K562 (cell line): Measurements from ENCODE around the gene TMEM131L. TPM values are rescaled to one million over a fixed set of nuclear protein-coding genes. Genes with fewer than 3 reads are reported as not detected.

Experiments used
- C11orf30 ChIP-seq: fragments of 450-650 bp; IDR thresholded peaks from 2 replicates; pipeline ENCODE4 v1.6.1; 2016; ENCODE audit warnings: low read depth, mild to moderate bottlenecking
- GTF2A2 ChIP-seq: IDR thresholded peaks from 2 replicates; pipeline ENCODE4 v1.6.1; 2016; ENCODE audit warnings: mild to moderate bottlenecking, missing genetic modification characterization, missing compliant biosample characterization
- NRF1 ChIP-seq, 2 experiments: fragments of 450-650 bp; IDR thresholded peaks in 1 of 2; conservative IDR thresholded peaks in 1 of 2; 2 replicates each; pipeline ENCODE4 v1.6.1; 2014; ENCODE audit warnings: mild to moderate bottlenecking in 2 of 2
- RNF2 ChIP-seq: sonication (generic); IDR thresholded peaks from 2 replicates; pipeline ENCODE4 v1.6.1; 2016
- SAP30 ChIP-seq: fragments of 200-600 bp; sonication (generic); IDR thresholded peaks from 2 replicates; pipeline ENCODE4 v1.6.1; 2012; ENCODE audit warnings: borderline replicate concordance, low read depth, mild to moderate bottlenecking, moderate library complexity, low read length, control low read depth, inconsistent platforms; ENCODE audit not compliant: insufficient read depth, poor library complexity, severe bottlenecking
- SLC30A9 ChIP-seq: fragments of 250-450 bp; sonication (Bioruptor Pico); IDR thresholded peaks from 2 replicates; pipeline ENCODE4 v1.8.0; 2022; ENCODE audit warnings: mild to moderate bottlenecking, moderate library complexity
- SMARCA5 ChIP-seq: fragments of 450-650 bp; IDR thresholded peaks from 2 replicates; pipeline ENCODE4 v1.6.1; 2016
- SRSF1 ChIP-seq: fragments of 200-400 bp; formaldehyde crosslinking; IDR thresholded peaks from 2 replicates; pipeline ENCODE4 v1.6.1; 2017; ENCODE audit warnings: mild to moderate bottlenecking, low read depth, low read length, moderate library complexity
- TRIM28 ChIP-seq: fragments of 450-650 bp; IDR thresholded peaks from 2 replicates; pipeline ENCODE4 v1.6.1; 2017
- ZNF143 ChIP-seq: sonication (generic); formaldehyde crosslinking; IDR thresholded peaks from 2 replicates; pipeline ENCODE4 v1.9.0; 2022; ENCODE audit warnings: mild to moderate bottlenecking, missing genetic modification reagents
- ZNF695 ChIP-seq: fragments of 450-650 bp; formaldehyde crosslinking; IDR thresholded peaks from 2 replicates; pipeline ENCODE4 v1.4.0; 2020; ENCODE audit warnings: mild to moderate bottlenecking, moderate library complexity
- ZNF699 ChIP-seq: fragments of 250-450 bp; sonication (Bioruptor Pico); IDR thresholded peaks from 2 replicates; pipeline ENCODE4 v1.8.0; 2021; ENCODE audit warnings: mild to moderate bottlenecking, moderate library complexity; ENCODE audit not compliant: insufficient replicate concordance
- polyA plus RNA-seq, 8 experiments: library from polyadenylated mRNA; depleted of rRNA in 4 of 8; stranded (reverse) in 5 of 8; unstranded in 3 of 8; fragments of >200 nt; fragmentation: Nextera tagmentation in 2 of 8; fragmentation: Illumina TruSeq in 1 of 8; extraction: Ambion mirVana in 2 of 8; extraction: Trizol in 1 of 8; gene quantifications; 2 replicates each; pipeline versions ENCODE4 v1.2.1 to v1.2.3, GENCODE V29; 2011 to 2014; ENCODE audit warnings: inconsistent platforms in 1 of 8, missing spikeins in 1 of 8
- total RNA-seq, 7 experiments: library from RNA; depleted of rRNA in 6 of 7; stranded (reverse); fragments of >200 nt in 6 of 7; fragmentation: Illumina TruSeq in 2 of 7; extraction: Trizol in 2 of 7; gene quantifications; 2 replicates each; pipeline versions ENCODE4 v1.2.1 to v1.2.3, GENCODE V29; 2011 to 2021; ENCODE audit warnings: low replicate concordance in 1 of 7
- TF ChIP-seq, protein P1 (sequence below): fragments of 450-650 bp; formaldehyde crosslinking; IDR thresholded peaks from 2 replicates; pipeline ENCODE4 v1.4.0; 2020; ENCODE audit warnings: mild to moderate bottlenecking, moderate library complexity
- TF ChIP-seq, protein P2 (sequence below): fragments of 450-650 bp; IDR thresholded peaks from 2 replicates; pipeline ENCODE4 v1.6.1; 2016; ENCODE audit warnings: antibody characterized with exemption
- TF ChIP-seq, protein P3 (sequence below): fragments of 250-450 bp; sonication (Bioruptor Pico); IDR thresholded peaks from 2 replicates; pipeline ENCODE4 v1.4.0; 2020; ENCODE audit warnings: borderline replicate concordance
- TF ChIP-seq, protein P4 (sequence below): fragments of 250-450 bp; sonication (Bioruptor Pico); IDR thresholded peaks from 2 replicates; pipeline ENCODE4 v1.5.0; 2021; ENCODE audit warnings: mild to moderate bottlenecking, borderline replicate concordance
- TF ChIP-seq, protein P5 (sequence below): fragments of 450-650 bp; formaldehyde crosslinking; IDR thresholded peaks from 2 replicates; pipeline ENCODE4 v1.4.0; 2020; ENCODE audit warnings: mild to moderate bottlenecking, mixed read lengths
- TF ChIP-seq, protein P6 (sequence below): sonication (generic); formaldehyde crosslinking; IDR thresholded peaks from 2 replicates; pipeline ENCODE4 v1.8.0; 2022; ENCODE audit warnings: missing genetic modification reagents, mild to moderate bottlenecking, borderline replicate concordance

TMEM131L gene
- total and polyA plus RNA-seq, 9 of the 15 experiments (the other 6 are each of a cell fraction or from before 2014, with no cell fraction given), result 1.2 to 20.8 (median 12.9) TPM

DNA sequence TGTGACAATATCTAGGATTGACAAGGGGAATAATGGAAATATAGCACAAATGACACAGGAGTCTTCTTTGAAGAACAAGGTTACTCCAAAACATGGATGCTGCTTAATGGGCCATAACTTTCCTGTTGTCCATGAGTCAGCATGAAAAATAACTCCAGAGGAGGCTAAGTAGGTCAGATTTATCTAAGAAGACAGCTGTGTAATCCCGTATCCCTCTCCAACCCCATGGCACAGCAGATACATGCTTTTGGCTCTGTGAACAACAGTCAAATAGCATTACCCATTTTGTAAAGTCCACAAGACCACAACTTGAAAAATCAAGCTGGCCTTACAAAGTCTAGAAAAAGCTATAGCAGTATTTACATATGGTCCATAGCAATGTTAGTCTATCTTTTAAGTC lies 2.1 kb upstream of the TMEM131L start (continued):
- TF ChIP-seq C11orf30, result peak; percentile 98
- no peak for TF ChIP-seq ZNF699
- TF ChIP-seq, protein P1, sequence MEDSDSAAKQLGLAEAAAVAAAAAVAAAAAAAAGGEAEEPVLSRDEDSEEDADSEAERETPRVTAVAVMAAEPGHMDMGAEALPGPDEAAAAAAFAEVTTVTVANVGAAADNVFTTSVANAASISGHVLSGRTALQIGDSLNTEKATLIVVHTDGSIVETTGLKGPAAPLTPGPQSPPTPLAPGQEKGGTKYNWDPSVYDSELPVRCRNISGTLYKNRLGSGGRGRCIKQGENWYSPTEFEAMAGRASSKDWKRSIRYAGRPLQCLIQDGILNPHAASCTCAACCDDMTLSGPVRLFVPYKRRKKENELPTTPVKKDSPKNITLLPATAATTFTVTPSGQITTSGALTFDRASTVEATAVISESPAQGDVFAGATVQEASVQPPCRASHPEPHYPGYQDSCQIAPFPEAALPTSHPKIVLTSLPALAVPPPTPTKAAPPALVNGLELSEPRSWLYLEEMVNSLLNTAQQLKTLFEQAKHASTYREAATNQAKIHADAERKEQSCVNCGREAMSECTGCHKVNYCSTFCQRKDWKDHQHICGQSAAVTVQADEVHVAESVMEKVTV (CRISPR knock-in tag), result no peak
- no peak for TF ChIP-seq SMARCA5
- no peak for TF ChIP-seq ZNF695 (CRISPR knock-in tag)
- TF ChIP-seq GTF2A2, result no peak
- TF ChIP-seq, protein P2, sequence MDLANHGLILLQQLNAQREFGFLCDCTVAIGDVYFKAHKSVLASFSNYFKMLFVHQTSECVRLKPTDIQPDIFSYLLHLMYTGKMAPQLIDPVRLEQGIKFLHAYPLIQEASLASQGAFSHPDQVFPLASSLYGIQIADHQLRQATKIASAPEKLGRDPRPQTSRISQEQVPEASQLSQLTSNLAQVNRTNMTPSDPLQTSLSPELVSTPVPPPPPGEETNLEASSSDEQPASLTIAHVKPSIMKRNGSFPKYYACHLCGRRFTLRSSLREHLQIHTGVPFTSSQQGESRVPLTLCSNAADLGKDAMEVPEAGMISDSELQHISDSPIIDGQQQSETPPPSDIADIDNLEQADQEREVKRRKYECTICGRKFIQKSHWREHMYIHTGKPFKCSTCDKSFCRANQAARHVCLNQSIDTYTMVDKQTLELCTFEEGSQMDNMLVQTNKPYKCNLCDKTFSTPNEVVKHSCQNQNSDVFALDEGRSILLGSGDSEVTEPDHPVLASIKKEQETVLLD, result 0 out of 2 replicates have a peak, but pooled peaks have one; percentile 22
- no peak for TF ChIP-seq TRIM28
- TF ChIP-seq SRSF1, result no peak
- TF ChIP-seq, protein P3, sequence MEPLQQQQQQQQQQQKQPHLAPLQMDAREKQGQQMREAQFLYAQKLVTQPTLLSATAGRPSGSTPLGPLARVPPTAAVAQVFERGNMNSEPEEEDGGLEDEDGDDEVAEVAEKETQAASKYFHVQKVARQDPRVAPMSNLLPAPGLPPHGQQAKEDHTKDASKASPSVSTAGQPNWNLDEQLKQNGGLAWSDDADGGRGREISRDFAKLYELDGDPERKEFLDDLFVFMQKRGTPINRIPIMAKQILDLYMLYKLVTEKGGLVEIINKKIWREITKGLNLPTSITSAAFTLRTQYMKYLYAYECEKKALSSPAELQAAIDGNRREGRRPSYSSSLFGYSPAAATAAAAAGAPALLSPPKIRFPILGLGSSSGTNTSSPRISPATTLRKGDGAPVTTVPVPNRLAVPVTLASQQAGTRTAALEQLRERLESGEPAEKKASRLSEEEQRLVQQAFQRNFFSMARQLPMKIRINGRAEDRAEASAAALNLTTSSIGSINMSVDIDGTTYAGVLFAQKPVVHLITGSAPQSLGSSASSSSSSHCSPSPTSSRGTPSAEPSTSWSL, result no peak
- TF ChIP-seq, protein P4, sequence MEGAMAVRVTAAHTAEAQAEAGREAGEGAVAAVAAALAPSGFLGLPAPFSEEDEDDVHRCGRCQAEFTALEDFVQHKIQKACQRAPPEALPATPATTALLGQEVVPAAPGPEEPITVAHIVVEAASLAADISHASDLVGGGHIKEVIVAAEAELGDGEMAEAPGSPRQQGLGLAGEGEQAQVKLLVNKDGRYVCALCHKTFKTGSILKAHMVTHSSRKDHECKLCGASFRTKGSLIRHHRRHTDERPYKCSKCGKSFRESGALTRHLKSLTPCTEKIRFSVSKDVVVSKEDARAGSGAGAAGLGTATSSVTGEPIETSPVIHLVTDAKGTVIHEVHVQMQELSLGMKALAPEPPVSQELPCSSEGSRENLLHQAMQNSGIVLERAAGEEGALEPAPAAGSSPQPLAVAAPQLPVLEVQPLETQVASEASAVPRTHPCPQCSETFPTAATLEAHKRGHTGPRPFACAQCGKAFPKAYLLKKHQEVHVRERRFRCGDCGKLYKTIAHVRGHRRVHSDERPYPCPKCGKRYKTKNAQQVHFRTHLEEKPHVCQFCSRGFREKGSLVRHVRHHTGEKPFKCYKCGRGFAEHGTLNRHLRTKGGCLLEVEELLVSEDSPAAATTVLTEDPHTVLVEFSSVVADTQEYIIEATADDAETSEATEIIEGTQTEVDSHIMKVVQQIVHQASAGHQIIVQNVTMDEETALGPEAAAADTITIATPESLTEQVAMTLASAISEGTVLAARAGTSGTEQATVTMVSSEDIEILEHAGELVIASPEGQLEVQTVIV (CRISPR knock-in tag), result no peak
- no peak for TF ChIP-seq ZNF143 (CRISPR knock-in tag)
- TF ChIP-seq, protein P5, sequence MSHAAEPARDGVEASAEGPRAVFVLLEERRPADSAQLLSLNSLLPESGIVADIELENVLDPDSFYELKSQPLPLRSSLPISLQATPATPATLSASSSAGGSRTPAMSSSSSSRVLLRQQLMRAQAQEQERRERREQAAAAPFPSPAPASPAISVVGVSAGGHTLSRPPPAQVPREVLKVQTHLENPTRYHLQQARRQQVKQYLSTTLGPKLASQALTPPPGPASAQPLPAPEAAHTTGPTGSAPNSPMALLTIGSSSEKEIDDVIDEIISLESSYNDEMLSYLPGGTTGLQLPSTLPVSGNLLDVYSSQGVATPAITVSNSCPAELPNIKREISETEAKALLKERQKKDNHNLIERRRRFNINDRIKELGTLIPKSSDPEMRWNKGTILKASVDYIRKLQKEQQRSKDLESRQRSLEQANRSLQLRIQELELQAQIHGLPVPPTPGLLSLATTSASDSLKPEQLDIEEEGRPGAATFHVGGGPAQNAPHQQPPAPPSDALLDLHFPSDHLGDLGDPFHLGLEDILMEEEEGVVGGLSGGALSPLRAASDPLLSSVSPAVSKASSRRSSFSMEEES (CRISPR knock-in tag), result no peak
- no peak for TF ChIP-seq SAP30
- TF ChIP-seq RNF2, result peak; percentile 60; the same call in 1 of the 2 replicates
- TF ChIP-seq, protein P6, sequence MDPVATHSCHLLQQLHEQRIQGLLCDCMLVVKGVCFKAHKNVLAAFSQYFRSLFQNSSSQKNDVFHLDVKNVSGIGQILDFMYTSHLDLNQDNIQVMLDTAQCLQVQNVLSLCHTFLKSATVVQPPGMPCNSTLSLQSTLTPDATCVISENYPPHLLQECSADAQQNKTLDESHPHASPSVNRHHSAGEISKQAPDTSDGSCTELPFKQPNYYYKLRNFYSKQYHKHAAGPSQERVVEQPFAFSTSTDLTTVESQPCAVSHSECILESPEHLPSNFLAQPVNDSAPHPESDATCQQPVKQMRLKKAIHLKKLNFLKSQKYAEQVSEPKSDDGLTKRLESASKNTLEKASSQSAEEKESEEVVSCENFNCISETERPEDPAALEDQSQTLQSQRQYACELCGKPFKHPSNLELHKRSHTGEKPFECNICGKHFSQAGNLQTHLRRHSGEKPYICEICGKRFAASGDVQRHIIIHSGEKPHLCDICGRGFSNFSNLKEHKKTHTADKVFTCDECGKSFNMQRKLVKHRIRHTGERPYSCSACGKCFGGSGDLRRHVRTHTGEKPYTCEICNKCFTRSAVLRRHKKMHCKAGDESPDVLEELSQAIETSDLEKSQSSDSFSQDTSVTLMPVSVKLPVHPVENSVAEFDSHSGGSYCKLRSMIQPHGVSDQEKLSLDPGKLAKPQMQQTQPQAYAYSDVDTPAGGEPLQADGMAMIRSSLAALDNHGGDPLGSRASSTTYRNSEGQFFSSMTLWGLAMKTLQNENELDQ (CRISPR knock-in tag), result no peak
- no peak for TF ChIP-seq NRF1 (conservative IDR thresholded peaks at IDR 0.05 in 1 of 2, IDR thresholded peaks at IDR 0.05 in 1 of 2)
- TF ChIP-seq SLC30A9 (CRISPR knock-in tag), result no peak
